Measurements from ENCODE around the gene ATP2C2. TPM values are rescaled to one million over a fixed set of nuclear protein-coding genes. Genes with fewer than 3 reads are reported as not detected.

ATP2C2 gene
- total and polyA plus RNA-seq, 2 of the 8 experiments (the other 6 are each of a cell fraction or from before 2014, with no cell fraction given): 1.2 to 2.8 TPM

- H2BK15ac ChIP-seq (ENCODE audit: low read length): no peak overlapping the region
- no peaks in the 10 kb centered on the region for H3K27me3 ChIP-seq (replicated peaks in 1 of 4; ENCODE audit: control insufficient read depth in 3 of 4, extremely low read depth in 1 of 4, insufficient read depth in 3 of 4, low read length in 3 of 4)
- no peaks in the 10 kb centered on the region for H4K20me1 ChIP-seq (replicated peaks in 1 of 2; ENCODE audit: control insufficient read depth in 1 of 2, insufficient read depth in 2 of 2, low read length in 2 of 2)
- no peak overlapping the region for H2AK5ac ChIP-seq (ENCODE audit: low read depth, low read length)
- no peak overlapping the region for H3K56ac ChIP-seq (replicated peaks; ENCODE audit: insufficient read length, low read depth, low read length)
- H3K4ac ChIP-seq (replicated peaks; ENCODE audit: insufficient read length, low read depth, low read length): no peak overlapping the region
- no peak overlapping the region for H3K18ac ChIP-seq (ENCODE audit: extremely low read depth, low read length)
- no peak overlapping the region for H2BK12ac ChIP-seq (ENCODE audit: low read depth, low read length)
- no peak overlapping the region for H4K8ac ChIP-seq (ENCODE audit: extremely low read depth, insufficient read depth, low read length)
- H3K4me2 ChIP-seq (ENCODE audit: insufficient read depth in 1 of 2, low read depth in 2 of 2, low read length in 2 of 2): no peak overlapping the region
- H2BK120ac ChIP-seq (replicated peaks; ENCODE audit: low read depth, low read length): no peak overlapping the region
- ChIA-PET CTCF (ENCODE audit: partially characterized antibody) (interaction anchor here (1.2 kb wide), 1 partner anchor 9 kb away, joined by 3 read pairs; no protein-coding TSS in a partner anchor), POLR2A (ENCODE audit: partially characterized antibody) (no interaction called here)
- no peaks in the 10 kb centered on the region; the same call in 1 of the 2 replicates for H3K79me1 ChIP-seq (ENCODE audit: low read depth, low read length)
- H2BK20ac ChIP-seq (ENCODE audit: low read length): no peak overlapping the region
- H3K79me2 ChIP-seq (ENCODE audit: control insufficient read depth in 1 of 2, insufficient read depth in 2 of 2, low read length in 2 of 2): no peaks in the 10 kb centered on the region
- no peaks in the 10 kb centered on the region for H3K4me1 ChIP-seq (replicated peaks in 1 of 4; ENCODE audit: control insufficient read depth in 3 of 4, insufficient read depth in 4 of 4, low read length in 3 of 4)
- H3K4me3 ChIP-seq (ENCODE audit: extremely low read depth in 1 of 4, insufficient read depth in 2 of 4, low read depth in 3 of 4, low read length in 4 of 4): no peak overlapping the region
- no peak overlapping the region for H3K27ac ChIP-seq (ENCODE audit: low read depth, low read length)
- H3K23ac ChIP-seq (ENCODE audit: insufficient read length): no peak overlapping the region
- no peak overlapping the region for H3K9ac ChIP-seq (replicated peaks in 1 of 4; ENCODE audit: extremely low read depth in 1 of 4, low read depth in 3 of 4, low read length in 3 of 4)
- no peak overlapping the region for H2BK5ac ChIP-seq (ENCODE audit: low read depth, low read length)
- FAIRE-seq: no peak
- WGBS, 2 experiments (ENCODE audit: extremely low coverage in 1 of 2, insufficient coverage in 1 of 2, insufficient read length in 1 of 2, insufficient replicate concordance in 2 of 2, low coverage in 1 of 2, low lambda C conversion rate in 2 of 2, missing lambda C conversion rate in 1 of 2): 91% methylated on average over 4 of the region's 4 CpGs; no CpG with 5 or more reads in 1 of the 2 experiments
- TF ChIP-seq BRCA1 (IDR thresholded peaks at IDR 0.05; ENCODE audit: low read depth, low read length): no peak
- TF ChIP-seq RAD21 (IDR thresholded peaks at IDR 0.05 in 1 of 2, conservative IDR thresholded peaks at IDR 0.05 in 1 of 2; ENCODE audit: low read depth in 2 of 2, low read length in 2 of 2): no peak
- no peak for TF ChIP-seq PHF8 (conservative IDR thresholded peaks at IDR 0.05; ENCODE audit: low read depth, low read length)
- no peak for TF ChIP-seq CBX8 (IDR thresholded peaks at IDR 0.05; ENCODE audit: borderline replicate concordance, low read depth, low read length)
- no peak for TF ChIP-seq SIRT6 (IDR thresholded peaks at IDR 0.05; ENCODE audit: low read length)
- TF ChIP-seq NANOG (IDR thresholded peaks at IDR 0.05; ENCODE audit: insufficient read depth, low read depth, low read length, poor library complexity, severe bottlenecking): no peak
- TF ChIP-seq CBX5 (IDR thresholded peaks at IDR 0.05; ENCODE audit: low read depth, low read length): no peak
- no peak for TF ChIP-seq RFX5 (IDR thresholded peaks at IDR 0.05; ENCODE audit: borderline replicate concordance, low read depth, low read length)
- DNase-seq (ENCODE audit: low read depth in 1 of 2, low spot score in 2 of 2): no peak
- no peak overlapping the region for H3K14ac ChIP-seq (ENCODE audit: insufficient read length)
- no peak overlapping the region for H4K5ac ChIP-seq (ENCODE audit: insufficient read length, low read depth, low read length)
- no peaks in the 10 kb centered on the region; the same call in 1 of the 2 replicates for H3K23me2 ChIP-seq (ENCODE audit: low read depth, low read length)
- peaks cover 0 to 9% (median 3%) of the 10 kb centered on the region in 4 experiments; a peak in 2 of 8 replicates for H3K36me3 ChIP-seq (ENCODE audit: control insufficient read depth in 2 of 4, insufficient read depth in 4 of 4, low read length in 3 of 4)
- H4K91ac ChIP-seq (replicated peaks; ENCODE audit: insufficient read length, low read length): no peak overlapping the region
- no peak overlapping the region for H2AFZ ChIP-seq (ENCODE audit: low read length)
- peaks cover 16 to 18% of the 10 kb centered on the region in 2 experiments for H3K9me3 ChIP-seq (ENCODE audit: insufficient read depth in 2 of 2, low read depth in 1 of 2, low read length in 1 of 2)
Measured at GRCh38 chr16:84471966-84472365, 103.6 kb downstream of the ATP2C2 start.

Measured in H1 (cell line).